KOPT-K1 (cell line): ENCODE results near the gene HDAC10.

Experiments
- H3K27ac ChIP-seq: fragments of 200-600 bp; sonication (generic); 2 replicates; pipeline ENCODE4 v1.5.1; 2016; ENCODE audit warnings: antibody characterized with exemption, mild to moderate bottlenecking, low read depth, low read length; ENCODE audit not compliant: poor library complexity, severe bottlenecking
- H3K36me3 ChIP-seq: fragments of 200-600 bp; sonication (generic); 2 replicates; pipeline ENCODE4 v1.5.1; 2017; ENCODE audit warnings: antibody characterized with exemption, mild to moderate bottlenecking, low read length, moderate library complexity; ENCODE audit not compliant: insufficient read depth
- H3K9me3 ChIP-seq: fragments of 200-600 bp; sonication (generic); 2 replicates; pipeline ENCODE4 v1.5.1; 2017; ENCODE audit warnings: antibody characterized with exemption, low read length, mild to moderate bottlenecking; ENCODE audit not compliant: insufficient read depth, poor library complexity, severe bottlenecking

HDAC10 gene

GRCh38 chr22:50227579-50228215 lies 23.4 kb downstream of the HDAC10 start:
- Histone ChIP-seq H3K36me3 (peaks cover 67% of the 10 kb centered on the region), H3K9me3 (no peaks in the 10 kb centered on the region), H3K27ac (no peak overlapping the region)

DNA sequence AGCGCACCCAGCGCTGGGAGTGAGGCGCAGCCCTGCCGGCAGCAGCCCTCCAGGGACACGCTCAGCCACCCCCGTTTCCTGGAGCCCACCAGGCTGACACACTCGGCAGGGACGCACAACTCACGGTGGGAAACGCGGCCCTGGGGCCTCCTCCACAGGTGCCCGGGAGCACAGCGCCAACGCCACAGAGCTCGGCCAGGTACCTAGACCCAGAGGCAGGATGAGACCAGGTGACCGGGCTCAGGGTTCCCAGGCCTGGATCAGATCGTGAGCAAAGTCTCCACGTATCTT lies 24.2 kb downstream of the HDAC10 start:
- Histone ChIP-seq H3K27ac (no peak overlapping the region), H3K9me3 (no peaks in the 10 kb centered on the region), H3K36me3 (peaks cover 71% of the 10 kb centered on the region)

GRCh38 chr22:50226063-50226874 lies 24.8 kb downstream of the HDAC10 start:
- no peaks in the 10 kb centered on the region for H3K9me3 ChIP-seq
- peaks cover 77% of the 10 kb centered on the region for H3K36me3 ChIP-seq
- no peak overlapping the region for H3K27ac ChIP-seq

GRCh38 chr22:50225200-50225969 lies 25.7 kb downstream of the HDAC10 start:
- Histone ChIP-seq H3K36me3 (peaks cover 85% of the 10 kb centered on the region), H3K9me3 (no peaks in the 10 kb centered on the region), H3K27ac (no peak overlapping the region)

- Histone ChIP-seq H3K36me3 (peaks cover 89% of the 10 kb centered on the region), H3K27ac (no peak overlapping the region), H3K9me3 (no peaks in the 10 kb centered on the region)
These were observed 27.0 kb downstream of the HDAC10 start for GRCh38 chr22:50224071-50224470.

DNA sequence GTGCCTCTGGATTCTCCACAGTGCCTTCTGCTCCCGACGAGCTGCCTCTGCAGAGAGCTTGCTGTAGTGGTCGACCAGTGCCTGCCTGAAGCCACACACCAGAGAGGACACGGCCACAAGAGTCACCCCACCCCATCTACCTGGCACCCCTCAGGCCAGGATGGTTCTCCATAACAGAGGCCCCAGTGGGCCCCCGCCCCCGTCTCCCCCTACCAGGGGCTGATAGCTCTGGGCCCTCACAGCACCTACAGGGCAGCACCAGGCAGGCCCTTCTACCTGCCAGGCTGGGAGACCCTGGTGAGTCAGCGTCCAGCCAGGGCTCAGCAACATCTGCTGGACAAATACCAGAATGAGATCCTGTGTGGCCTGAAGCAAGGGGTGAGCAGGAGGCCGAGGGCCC lies 28.6 kb downstream of the HDAC10 start:
- Histone ChIP-seq H3K27ac (no peak overlapping the region), H3K9me3 (no peaks in the 10 kb centered on the region), H3K36me3 (peaks cover 95% of the 10 kb centered on the region)

DNA sequence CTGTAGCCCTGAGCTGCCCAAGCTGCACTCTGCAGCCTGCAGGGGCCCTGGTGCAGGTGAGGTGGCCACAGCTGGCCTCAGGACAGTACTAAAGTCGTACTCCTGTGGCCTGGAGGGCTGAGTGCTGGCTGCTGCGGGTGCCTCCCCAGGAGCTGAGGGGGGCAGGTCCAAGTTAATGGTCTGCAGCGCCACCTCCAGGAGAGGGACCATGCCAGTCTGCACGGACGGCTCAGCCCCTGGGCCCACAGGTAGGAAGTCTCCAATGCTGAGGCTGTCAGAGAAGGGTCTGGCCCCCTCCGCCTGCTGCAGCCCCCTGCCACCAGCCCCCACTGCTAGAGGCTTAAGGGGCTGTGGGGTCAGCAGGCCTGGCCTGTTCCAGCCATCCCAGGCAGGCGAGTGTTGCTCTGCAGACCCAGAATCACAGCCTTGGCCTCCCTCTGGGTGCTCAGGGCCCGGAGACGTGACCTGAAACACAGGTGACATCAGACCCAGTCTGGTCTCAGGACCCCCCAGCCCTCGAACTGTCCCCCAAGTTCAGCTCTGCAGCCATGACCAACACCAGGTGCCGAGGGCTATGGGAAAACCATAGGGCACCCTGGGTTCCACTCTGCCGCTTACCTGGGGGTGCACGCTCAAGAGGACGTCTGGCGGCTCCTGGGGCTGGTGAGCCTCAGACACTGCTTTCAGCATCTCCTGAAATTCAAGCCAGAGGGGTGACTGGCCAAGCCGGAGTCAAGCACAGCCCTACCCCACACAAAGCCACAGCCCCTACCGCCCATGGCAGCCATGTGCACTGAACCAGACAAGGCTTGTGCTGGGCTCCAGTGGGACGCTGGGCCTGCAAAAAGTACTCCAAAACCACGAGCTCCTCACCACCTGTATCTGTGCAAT lies 29.4 kb downstream of the HDAC10 start:
- no peak overlapping the region for H3K27ac ChIP-seq
- H3K9me3 ChIP-seq: no peaks in the 10 kb centered on the region
- H3K36me3 ChIP-seq: peaks cover 95% of the 10 kb centered on the region

GRCh38 chr22:50220603-50221409 lies 30.3 kb downstream of the HDAC10 start:
- no peak overlapping the region for H3K27ac ChIP-seq
- H3K9me3 ChIP-seq: no peaks in the 10 kb centered on the region
- H3K36me3 ChIP-seq: peaks cover 95% of the 10 kb centered on the region

GRCh38 chr22:50219800-50220602 lies 31.1 kb downstream of the HDAC10 start:
- peaks cover 95% of the 10 kb centered on the region for H3K36me3 ChIP-seq
- H3K9me3 ChIP-seq: no peaks in the 10 kb centered on the region
- H3K27ac ChIP-seq: no peak overlapping the region

DNA sequence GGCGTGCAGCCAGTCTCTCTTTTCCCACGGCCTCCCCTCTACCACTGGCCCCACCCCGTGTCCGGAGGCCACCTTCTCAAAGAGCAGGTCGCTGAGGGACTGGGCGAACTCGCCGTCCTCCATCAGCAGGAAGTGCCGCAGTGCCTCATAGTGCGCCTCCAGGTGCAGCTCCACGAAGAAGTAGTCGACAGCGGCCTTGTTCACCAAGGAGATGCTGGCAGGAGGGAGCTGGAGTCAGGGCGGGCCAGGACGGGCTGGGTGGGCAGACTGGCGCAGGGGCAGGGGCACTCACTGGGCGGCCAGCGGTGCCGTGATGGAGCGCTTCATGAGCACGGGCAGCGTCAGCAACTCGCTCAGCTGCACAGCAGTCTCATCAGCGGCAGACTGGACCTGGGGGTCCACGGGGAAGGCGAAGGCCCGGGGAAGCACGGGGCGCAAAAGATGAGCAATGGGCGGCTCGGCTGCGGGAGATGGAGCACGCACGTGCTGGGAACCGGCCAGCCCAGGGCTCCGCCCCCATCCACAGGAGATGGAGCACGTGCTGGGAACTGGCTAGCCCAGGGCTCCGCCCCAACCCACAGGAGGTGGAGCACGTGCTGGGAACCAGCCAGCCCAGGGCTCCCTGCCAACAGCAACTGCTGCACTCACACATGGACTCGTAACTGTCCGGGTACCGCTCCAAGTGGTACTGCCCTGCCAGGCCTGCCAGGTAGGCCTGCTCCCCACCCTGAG lies 31.9 kb downstream of the HDAC10 start:
- no peak overlapping the region for H3K27ac ChIP-seq
- H3K36me3 ChIP-seq: peaks cover 99% of the 10 kb centered on the region
- H3K9me3 ChIP-seq: no peaks in the 10 kb centered on the region

GRCh38 chr22:50218153-50218995 lies 32.7 kb downstream of the HDAC10 start:
- Histone ChIP-seq H3K9me3 (no peaks in the 10 kb centered on the region), H3K27ac (no peak overlapping the region), H3K36me3 (peaks cover 100% of the 10 kb centered on the region)

DNA sequence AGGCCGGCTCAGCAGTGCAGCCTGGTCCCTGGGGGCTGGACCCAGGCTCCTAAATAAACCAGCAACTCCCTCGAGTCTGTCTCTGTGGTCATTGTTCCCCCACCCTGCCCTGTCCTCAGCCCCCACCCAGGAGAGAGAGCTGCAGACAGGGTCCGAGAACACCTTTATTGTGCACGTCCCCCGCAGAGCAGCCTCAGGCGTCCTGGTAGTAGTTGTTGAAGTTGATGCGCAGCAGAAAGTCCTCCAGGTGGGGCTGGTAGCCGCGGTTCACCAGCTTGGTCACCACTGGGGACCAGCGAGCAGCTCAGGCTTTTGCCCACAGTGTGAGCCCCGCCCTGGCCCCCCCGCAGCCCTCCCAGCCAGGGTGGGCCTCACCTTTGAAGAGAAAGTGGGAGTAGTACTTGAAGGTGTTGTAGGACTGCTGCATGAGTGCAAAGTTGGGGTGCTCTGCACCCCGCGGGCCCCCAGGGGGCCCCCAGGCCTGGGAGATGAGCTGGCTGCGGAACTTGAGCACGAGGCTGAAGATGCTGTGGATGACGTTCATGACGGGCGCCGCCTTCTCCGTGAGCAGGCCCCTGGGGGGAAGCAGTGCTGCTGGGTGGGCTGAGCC lies 33.4 kb downstream of the HDAC10 start:
- no peak overlapping the region for H3K27ac ChIP-seq
- no peaks in the 10 kb centered on the region for H3K9me3 ChIP-seq
- peaks cover 100% of the 10 kb centered on the region for H3K36me3 ChIP-seq
